Hepatocyte (in vitro differentiated cells): ENCODE measurements around the gene OTOG. TPM values are rescaled to one million over a fixed set of nuclear protein-coding genes. Genes with fewer than 3 reads are reported as not detected.

Experiments used
- DNase-seq: peaks from one replicate; pipeline ENCODE4 v3.0.0-alpha.2; 2016; ENCODE audit warnings: low spot score
- H2AFZ ChIP-seq: fragments of 200-600 bp; sonication (generic); 2 replicates; pipeline ENCODE4 v1.6.0; 2016; ENCODE audit warnings: antibody characterized with exemption, mild to moderate bottlenecking
- H3K27ac ChIP-seq: fragments of 200-600 bp; sonication (generic); 2 replicates; pipeline ENCODE4 v1.5.1; 2016; ENCODE audit warnings: mild to moderate bottlenecking
- H3K27me3 ChIP-seq: fragments of 200-600 bp; sonication (generic); 2 replicates; pipeline ENCODE4 v1.6.1; 2016
- H3K36me3 ChIP-seq: fragments of 200-600 bp; sonication (generic); replicated peaks from 2 replicates; pipeline ENCODE4 v1.5.1; 2016; ENCODE audit warnings: low read depth; ENCODE audit not compliant: insufficient read depth
- H3K4me1 ChIP-seq: fragments of 200-600 bp; sonication (generic); 2 replicates; pipeline ENCODE4 v1.5.1; 2016; ENCODE audit warnings: mild to moderate bottlenecking, moderate library complexity; ENCODE audit not compliant: insufficient read depth
- H3K4me2 ChIP-seq: fragments of 200-600 bp; sonication (generic); 2 replicates; pipeline ENCODE4 v1.6.0; 2016
- H3K4me3 ChIP-seq: fragments of 200-600 bp; sonication (generic); 2 replicates; pipeline ENCODE4 v1.5.1; 2016; ENCODE audit warnings: mild to moderate bottlenecking
- H3K79me2 ChIP-seq: fragments of 200-600 bp; sonication (generic); 2 replicates; pipeline ENCODE4 v1.6.0; 2017; ENCODE audit warnings: mild to moderate bottlenecking
- H3K9me2 ChIP-seq: fragments of 200-600 bp; sonication (generic); replicated peaks from 2 replicates; pipeline ENCODE4 v1.6.0; 2017; ENCODE audit warnings: mild to moderate bottlenecking; ENCODE audit not compliant: insufficient read depth
- H3K9me3 ChIP-seq: fragments of 200-600 bp; sonication (generic); 2 replicates; pipeline ENCODE4 v1.5.1; 2016; ENCODE audit warnings: low read depth, mild to moderate bottlenecking
- H4K20me1 ChIP-seq: fragments of 200-600 bp; sonication (generic); 2 replicates; pipeline ENCODE4 v1.6.0; 2016; ENCODE audit warnings: mild to moderate bottlenecking; ENCODE audit not compliant: insufficient read depth, poor library complexity, severe bottlenecking
- EZH2 ChIP-seq: fragments of 200-600 bp; sonication (generic); IDR thresholded peaks from 2 replicates; pipeline ENCODE4 v1.6.1; 2016; ENCODE audit warnings: antibody characterized with exemption, mild to moderate bottlenecking, borderline replicate concordance
- EZH2phosphoT487 ChIP-seq: fragments of 200-600 bp; sonication (generic); IDR thresholded peaks from one replicate; pipeline ENCODE4 v1.6.1; 2018; ENCODE audit warnings: antibody characterized with exemption, mild to moderate bottlenecking, low read depth, moderate library complexity; ENCODE audit not compliant: unreplicated experiment, severe bottlenecking
- WGBS: methylation state at CpG from one replicate; pipeline ENCODE4 v1.1.6; 2016; ENCODE audit warnings: low lambda C conversion rate; ENCODE audit errors: missing lambda C conversion rate; 5-methylcytosine and 5-hydroxymethylcytosine counted together
- polyA plus RNA-seq: library from polyadenylated mRNA; unstranded; fragments of >200 nt; fragmentation: Nextera tagmentation; extraction: Ambion mirVana; gene quantifications from 2 replicates; pipeline ENCODE4 v1.2.1, GENCODE V29; 2016
- total RNA-seq: library from RNA; depleted of rRNA; stranded (reverse); fragments of >200 nt; gene quantifications from 2 replicates; pipeline ENCODE4 v1.2.3, GENCODE V29; 2014
- TF ChIP-seq, protein P1 (sequence below): fragments of 200-600 bp; sonication (generic); IDR thresholded peaks from 2 replicates; pipeline ENCODE4 v1.5.1; 2016; ENCODE audit warnings: antibody characterized with exemption, mild to moderate bottlenecking; ENCODE audit not compliant: poor library complexity

The OTOG gene
- total and polyA plus RNA-seq, 2 experiments from 2014 or later = 0.27 to 2.0 TPM

DNA sequence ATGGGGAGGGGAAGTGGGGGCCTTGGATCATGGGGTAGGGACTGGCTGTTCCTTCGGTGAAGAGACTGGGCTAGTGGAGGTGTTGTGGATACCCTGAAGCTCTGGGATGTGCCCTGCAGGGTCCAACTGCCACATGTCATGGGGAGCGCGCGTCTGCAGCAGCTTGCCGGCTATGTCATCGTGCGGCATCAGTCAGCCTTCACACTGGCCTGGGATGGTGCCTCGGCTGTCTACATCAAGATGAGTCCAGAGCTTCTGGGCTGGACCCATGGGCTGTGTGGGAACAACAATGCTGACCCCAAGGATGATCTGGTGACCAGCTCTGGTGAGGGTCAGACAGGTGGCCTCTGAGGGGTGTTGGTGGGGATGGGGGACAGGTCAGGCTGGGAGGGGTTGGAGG lies 9.9 kb downstream of the OTOG start:
- TF ChIP-seq EZH2 = no peak
- TF ChIP-seq, protein P1, sequence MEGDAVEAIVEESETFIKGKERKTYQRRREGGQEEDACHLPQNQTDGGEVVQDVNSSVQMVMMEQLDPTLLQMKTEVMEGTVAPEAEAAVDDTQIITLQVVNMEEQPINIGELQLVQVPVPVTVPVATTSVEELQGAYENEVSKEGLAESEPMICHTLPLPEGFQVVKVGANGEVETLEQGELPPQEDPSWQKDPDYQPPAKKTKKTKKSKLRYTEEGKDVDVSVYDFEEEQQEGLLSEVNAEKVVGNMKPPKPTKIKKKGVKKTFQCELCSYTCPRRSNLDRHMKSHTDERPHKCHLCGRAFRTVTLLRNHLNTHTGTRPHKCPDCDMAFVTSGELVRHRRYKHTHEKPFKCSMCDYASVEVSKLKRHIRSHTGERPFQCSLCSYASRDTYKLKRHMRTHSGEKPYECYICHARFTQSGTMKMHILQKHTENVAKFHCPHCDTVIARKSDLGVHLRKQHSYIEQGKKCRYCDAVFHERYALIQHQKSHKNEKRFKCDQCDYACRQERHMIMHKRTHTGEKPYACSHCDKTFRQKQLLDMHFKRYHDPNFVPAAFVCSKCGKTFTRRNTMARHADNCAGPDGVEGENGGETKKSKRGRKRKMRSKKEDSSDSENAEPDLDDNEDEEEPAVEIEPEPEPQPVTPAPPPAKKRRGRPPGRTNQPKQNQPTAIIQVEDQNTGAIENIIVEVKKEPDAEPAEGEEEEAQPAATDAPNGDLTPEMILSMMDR = no peak
- TF ChIP-seq EZH2phosphoT487 = no peak
- Histone ChIP-seq H3K79me2 (no peaks in the 10 kb centered on the region), H3K4me2 (no peak overlapping the region), H3K9me2 (no peaks in the 10 kb centered on the region), H3K27ac (no peak overlapping the region), H2AFZ (no peak overlapping the region), H3K4me1 (no peaks in the 10 kb centered on the region), H3K4me3 (no peak overlapping the region), H3K9me3 (no peaks in the 10 kb centered on the region), H3K27me3 (no peaks in the 10 kb centered on the region), H3K36me3 (no peaks in the 10 kb centered on the region), H4K20me1 (no peaks in the 10 kb centered on the region)
- no peak for DNase-seq
- 94% methylated on average over 8 of the region's 8 CpGs for WGBS

DNA sequence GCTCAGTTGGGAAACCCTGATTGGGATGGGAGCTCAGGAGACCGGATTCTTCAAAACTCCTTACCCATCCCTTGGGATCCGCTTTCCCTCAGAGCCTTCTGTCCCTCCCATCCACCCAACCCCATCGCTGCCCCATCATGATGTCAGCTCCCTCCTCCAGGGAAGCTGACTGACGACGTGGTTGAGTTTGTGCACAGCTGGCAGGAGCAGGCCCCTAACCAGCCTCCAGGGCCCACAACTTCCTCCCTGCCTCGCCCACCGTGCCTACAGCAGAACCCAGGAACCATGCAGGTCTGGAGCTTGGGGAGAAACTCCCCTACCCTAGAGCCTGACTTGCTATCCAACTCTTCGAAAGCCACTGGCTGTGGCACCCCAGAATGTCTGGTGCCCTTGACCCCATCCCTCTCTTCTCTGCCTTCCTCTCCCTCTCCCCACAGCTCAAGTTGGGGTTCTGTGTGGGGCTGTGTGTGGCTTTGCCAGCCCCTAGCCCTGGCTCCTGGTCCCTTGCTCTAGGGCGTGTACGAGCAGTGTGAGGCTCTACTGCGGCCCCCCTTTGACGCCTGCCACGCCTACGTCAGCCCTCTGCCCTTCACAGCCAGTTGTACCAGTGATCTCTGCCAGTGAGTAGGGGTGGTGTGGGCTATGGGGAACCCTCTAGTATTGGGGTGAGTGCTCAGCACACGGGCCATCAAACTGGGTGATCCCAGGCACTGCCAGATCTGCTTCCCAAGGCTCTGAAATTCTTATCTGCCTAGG lies 11.1 kb downstream of the OTOG start:
- TF ChIP-seq, protein P1 = no peak
- TF ChIP-seq EZH2 (no peak), EZH2phosphoT487 (no peak)
- H4K20me1 ChIP-seq = no peaks in the 10 kb centered on the region
- no peaks in the 10 kb centered on the region for H3K27me3 ChIP-seq
- no peak overlapping the region for H2AFZ ChIP-seq
- H3K4me1 ChIP-seq = no peaks in the 10 kb centered on the region
- H3K9me3 ChIP-seq = no peaks in the 10 kb centered on the region
- no peak for DNase-seq
- H3K79me2 ChIP-seq = no peaks in the 10 kb centered on the region
- H3K4me2 ChIP-seq = no peak overlapping the region
- H3K36me3 ChIP-seq = no peaks in the 10 kb centered on the region
- no peak overlapping the region for H3K4me3 ChIP-seq
- no peaks in the 10 kb centered on the region for H3K9me2 ChIP-seq
- no peak overlapping the region for H3K27ac ChIP-seq
- 92% methylated on average over 15 of the region's 15 CpGs for WGBS

DNA sequence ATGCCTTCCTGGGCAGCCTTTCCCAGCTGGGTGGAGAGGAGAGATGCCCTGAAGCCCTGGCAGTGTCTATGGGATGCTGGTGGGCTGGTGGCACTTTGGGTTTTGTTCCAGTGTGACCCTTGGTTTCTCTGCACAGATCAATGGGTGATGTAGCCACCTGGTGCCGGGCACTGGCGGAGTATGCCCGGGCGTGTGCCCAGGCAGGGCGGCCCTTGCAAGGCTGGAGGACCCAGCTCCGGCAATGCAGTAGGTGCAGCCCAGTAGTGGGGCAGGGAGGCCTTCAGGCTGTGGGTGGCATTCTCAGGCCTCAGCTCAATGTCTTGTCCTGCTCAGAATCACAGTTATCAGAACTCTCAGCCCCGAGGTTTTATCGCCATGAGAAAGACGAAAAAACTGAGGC lies 11.9 kb downstream of the OTOG start:
- no peak for DNase-seq
- no peaks in the 10 kb centered on the region for H3K27me3 ChIP-seq
- H4K20me1 ChIP-seq = no peaks in the 10 kb centered on the region
- 86% methylated on average over 9 of the region's 9 CpGs for WGBS
- no peak overlapping the region for H3K27ac ChIP-seq
- H3K9me2 ChIP-seq = no peaks in the 10 kb centered on the region
- H2AFZ ChIP-seq = no peak overlapping the region
- no peaks in the 10 kb centered on the region for H3K9me3 ChIP-seq
- TF ChIP-seq EZH2 (no peak), EZH2phosphoT487 (no peak)
- TF ChIP-seq, protein P1 = no peak
- H3K4me1 ChIP-seq = no peaks in the 10 kb centered on the region
- no peaks in the 10 kb centered on the region for H3K36me3 ChIP-seq
- no peak overlapping the region for H3K4me2 ChIP-seq
- no peak overlapping the region for H3K4me3 ChIP-seq
- H3K79me2 ChIP-seq = no peaks in the 10 kb centered on the region
